GM18861 (cell line): ENCODE measurements around the gene RSU1.

Source experiments
- ATAC-seq: cut with Tn5 transposase; IDR thresholded peaks from one replicate; pipeline ENCODE4 v1.9.1; 2021; ENCODE audit not compliant: unreplicated experiment

RSU1 gene

DNA sequence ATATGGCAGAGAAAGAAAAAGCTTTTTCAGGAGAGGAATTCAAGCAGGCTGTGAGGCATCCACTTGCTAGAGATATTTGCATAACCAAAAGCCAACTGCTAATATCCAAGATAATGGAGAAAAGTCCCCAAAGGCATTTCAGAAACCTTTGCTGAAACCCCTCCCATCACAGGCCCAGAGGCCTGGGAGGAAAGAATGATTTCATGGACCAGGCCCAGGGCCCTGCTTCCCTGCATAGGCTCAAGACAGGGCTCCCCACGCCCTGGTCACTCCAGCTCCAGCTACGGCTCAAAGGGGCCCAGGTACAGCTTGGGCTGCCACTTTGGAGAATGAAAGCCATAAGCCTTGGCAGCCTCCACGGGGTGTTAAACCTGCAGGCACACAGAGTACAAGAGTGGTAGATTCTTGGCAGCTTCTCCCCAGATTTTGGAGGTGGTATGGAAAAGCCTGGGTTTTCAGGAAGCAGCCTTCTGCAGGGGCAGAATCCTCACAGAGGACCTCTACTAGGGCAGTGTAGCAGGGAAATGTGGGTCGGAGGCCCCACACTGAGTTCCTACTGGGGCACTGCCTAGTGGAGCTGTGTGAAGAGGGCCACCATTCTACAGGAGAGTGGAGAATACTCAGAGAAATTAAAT lies 5.6 kb upstream of the RSU1 start:
- no peak for ATAC-seq

- no peak for ATAC-seq
Observed at GRCh38 chr10:16822027-16822426, 4.8 kb upstream of the RSU1 start.

- ATAC-seq = no peak
Observed at GRCh38 chr10:16820421-16820820, 3.2 kb upstream of the RSU1 start.

DNA sequence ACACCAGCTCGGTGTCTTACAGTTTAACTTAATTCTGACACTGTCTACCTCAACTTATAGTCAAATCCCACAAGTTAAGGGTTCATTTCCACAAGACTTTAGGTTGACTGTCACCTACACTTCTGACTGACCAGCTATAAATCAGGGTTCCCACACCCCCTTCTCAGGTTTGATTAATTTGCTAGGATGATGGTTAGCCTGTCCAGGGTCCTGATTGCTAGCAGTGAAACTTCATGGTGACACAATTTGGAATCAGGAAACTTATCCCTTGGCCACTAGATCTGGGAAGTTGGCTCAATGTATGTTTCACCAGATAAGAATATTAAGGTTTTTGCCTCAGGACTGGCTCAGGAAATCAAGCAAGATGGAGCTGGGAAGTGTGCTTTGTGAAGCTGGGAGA lies 2.8 kb upstream of the RSU1 start:
- no peak for ATAC-seq

DNA sequence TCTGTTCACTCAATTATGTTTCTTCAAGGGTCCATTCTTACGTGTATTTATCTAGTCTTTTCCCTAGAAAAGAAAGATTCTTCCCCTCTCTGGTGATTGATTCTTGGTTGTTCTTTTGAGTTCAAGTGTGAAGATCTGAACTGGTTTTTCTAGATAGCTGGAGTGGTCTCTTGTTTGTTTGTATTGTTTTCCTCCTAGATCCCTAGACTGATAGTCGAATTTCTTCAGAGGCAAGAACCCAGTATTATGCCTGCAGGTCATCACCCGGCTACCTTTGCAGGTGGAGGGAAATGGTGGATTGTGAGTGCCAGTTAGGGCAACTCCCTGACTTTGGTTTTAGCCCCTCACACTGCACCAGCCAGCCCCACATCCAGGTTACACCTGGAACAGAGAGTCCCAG lies 2.2 kb upstream of the RSU1 start:
- no peak for ATAC-seq

- ATAC-seq = no peak
Observed at GRCh38 chr10:16819026-16819425, 1.8 kb upstream of the RSU1 start.

DNA sequence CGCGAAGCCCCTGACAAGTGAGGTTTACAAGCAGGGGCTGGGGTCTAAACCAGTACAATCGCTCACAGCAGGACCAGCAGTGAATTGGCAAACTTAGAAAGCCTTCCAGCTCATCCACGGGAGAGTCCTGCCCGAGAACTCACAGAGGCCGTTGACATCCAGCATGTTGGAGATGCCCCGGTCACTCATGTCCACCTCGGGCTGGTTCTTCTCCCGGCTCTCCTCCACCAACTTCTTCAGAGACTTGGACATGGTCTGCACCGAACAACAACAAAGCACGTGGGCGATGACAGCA lies 447 bp downstream of the RSU1 start:
- ATAC-seq = no peak

GRCh38 chr10:16816171-16816570 lies 1.1 kb downstream of the RSU1 start:
- ATAC-seq = no peak

DNA sequence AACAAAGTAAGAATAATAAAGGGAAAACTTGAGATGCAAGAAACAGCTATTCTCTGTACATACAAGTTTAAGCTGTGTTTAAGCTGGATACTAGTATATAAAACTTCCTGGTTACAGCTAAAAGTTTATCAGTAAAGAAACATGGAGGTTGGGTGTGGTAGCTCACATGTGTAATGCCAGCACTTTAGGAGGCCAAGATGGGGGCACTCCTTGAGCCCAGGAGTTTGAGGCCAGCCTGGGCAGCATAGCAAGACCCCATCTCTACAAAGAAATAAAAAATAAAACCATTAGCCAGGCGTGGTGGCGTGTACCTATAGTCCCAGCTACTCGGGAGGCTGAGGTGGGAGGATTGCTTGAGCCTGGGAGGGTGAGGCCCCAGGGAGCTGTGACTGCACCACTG lies 3.2 kb downstream of the RSU1 start:
- no peak for ATAC-seq

DNA sequence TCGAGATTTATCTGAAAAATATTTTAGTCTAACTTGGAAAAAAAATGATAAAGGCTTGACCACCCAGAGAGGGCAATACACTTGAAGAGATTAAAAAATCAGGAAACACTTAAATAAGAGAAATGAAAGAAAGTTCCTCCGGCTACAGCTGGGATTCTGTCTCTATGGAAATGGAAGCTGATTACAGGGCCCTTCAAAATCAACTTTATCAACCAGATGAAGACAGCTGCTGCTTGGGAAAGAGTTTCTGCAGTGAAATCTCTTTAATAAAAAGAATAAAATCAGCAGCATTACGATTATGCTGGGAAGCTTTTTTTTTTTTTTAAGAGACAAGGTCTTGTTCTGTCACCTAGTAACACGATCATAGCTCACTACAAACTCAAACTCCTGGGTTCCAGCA lies 4.5 kb downstream of the RSU1 start:
- ATAC-seq = no peak

GRCh38 chr10:16811765-16812164 lies 5.5 kb downstream of the RSU1 start:
- no peak for ATAC-seq

- no peak for ATAC-seq
Observed at GRCh38 chr10:16811292-16811691, 5.9 kb downstream of the RSU1 start.

GRCh38 chr10:16809074-16809718 lies 8.0 kb downstream of the RSU1 start:
- ATAC-seq = peak; percentile 77

DNA sequence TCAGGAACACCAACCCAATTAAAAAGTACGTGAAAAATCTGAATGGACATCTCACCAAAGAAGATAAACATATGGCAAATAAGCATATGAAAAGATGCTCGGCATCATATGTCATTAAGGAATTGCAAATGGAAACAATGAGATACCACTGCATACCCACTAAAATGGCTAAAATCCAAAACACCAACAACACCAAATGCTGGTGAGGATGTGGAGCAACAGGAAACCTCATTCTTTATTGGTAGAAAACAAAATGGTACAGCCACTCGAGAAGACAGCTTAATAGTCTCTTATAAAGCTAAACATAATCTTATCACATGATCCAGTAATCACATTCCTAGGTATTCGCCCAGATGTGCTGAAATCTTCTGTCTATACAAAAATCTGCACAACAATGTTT lies 13.1 kb downstream of the RSU1 start:
- no peak for ATAC-seq

DNA sequence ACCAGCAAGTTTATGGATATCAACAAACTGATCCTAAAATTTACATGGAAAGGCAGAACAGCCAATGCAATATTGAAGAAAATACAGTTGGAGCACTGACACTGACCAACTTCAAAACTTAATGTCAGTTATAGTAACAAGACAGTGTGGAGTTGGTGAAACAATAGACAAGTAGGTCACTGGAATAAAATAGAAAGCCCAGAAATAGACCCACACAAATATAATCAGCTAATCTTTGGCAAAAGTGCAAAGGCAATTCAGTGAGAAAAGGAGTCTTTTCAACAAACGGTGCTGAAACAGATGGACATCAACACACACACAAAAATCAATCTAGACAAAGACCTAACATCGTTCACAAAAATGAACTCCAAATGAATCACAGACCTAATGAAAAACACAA lies 13.8 kb downstream of the RSU1 start:
- no peak for ATAC-seq

DNA sequence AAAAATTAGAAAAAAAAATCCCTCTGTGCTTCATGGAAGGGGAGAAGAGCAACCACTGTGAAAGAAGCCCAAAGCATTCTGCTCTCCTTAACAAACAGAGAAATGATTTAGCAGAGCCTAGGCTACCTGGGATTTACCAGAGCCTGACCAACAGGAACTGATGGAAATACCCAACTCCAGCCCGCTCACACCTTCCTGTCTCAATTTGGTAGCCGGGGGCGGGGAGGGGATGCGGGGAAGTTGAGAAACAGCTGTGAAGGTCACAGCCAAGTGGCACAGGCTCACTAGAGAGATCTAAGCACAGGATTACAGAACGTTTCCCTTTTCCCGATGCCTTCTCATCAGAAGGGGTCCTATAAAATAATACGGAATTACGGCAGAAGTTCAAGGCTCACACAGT lies 17.6 kb downstream of the RSU1 start:
- peak; percentile 62 for ATAC-seq

DNA sequence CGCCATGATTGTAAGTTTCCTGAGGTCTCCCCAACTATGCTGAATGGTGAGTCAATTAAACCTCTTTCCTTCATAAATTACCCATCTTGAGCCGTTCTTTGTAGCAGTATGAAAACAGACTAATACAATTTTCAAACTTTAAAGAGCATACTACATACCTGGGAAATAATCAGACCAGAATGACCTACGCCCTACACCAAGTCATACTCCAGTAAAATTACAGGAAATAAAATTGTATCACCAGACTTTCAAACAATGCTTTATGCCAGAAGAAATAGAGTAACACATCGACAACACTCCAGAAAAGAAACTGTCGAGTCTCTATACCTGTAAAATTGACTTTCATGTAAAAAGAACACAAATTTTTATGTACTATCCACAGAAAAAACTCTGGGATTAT lies 18.7 kb downstream of the RSU1 start:
- ATAC-seq = no peak

DNA sequence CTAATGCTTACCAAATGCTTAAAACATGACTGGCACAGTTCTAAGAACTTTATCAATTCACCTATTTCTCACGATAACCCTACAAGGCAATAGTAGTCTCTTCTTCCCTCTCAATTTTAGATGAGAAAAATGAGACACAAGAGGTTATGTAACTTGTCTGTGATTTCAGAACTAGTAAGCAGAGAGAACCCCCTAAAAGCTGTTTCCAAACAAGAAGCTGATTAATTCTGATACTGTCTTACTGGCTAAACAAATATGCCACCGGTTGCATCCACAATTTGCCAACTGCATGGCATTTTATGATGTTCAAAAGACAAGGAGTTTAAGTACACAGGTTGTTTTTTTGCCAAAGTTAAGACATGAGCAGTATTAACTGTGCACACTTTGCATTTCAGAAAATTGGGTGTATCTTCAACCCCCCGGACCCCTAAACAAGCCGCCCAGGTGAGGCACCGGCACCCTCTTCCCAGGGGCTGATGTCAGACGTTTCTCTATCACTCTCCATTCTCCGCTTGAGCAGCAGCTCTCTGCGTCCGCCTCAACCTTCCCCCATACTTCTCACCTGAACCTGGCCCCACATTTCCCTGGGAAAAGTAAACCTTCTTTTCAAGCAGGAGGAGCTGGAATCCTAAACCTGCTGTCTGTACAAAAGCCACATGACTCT lies 21.7 kb downstream of the RSU1 start:
- ATAC-seq = no peak

DNA sequence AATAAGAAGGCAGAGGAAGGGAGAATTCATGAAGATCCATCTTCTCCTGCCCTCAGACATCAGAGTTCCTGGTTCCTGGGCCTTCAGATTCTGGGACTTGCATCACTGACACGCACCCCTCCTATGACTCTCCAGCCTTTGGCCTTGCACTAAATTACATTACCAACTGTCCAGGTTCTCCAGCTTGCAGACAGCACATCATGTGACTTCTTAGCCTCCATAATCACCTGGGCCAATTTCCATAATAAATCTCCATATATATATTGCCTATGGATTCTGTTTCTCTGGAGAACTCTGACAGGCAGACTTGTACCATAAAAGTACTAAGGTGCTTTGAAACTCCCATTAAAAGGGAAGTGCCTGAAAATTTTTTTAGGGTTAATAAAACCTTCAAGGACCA lies 23.2 kb downstream of the RSU1 start:
- ATAC-seq = no peak

DNA sequence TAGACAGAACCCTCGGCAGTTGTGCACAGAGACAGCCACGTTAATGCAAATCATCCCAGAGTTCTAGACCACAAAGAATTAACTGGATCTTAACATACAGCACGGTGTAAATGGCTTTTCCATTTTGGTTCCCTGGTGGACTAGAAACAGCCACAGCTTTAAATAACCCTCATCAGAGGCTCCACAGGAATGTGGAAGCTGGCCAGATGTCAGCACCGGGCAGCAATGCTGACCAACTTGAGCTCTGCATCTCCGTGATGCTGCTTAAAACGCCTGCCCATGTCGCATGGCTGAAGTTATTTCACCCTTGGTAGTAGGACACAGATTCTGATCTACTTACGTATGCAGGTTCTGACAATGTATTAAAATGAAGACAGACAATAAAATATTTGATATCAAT lies 24.5 kb downstream of the RSU1 start:
- ATAC-seq = no peak

GRCh38 chr10:16789765-16790164 lies 27.5 kb downstream of the RSU1 start:
- ATAC-seq = no peak

DNA sequence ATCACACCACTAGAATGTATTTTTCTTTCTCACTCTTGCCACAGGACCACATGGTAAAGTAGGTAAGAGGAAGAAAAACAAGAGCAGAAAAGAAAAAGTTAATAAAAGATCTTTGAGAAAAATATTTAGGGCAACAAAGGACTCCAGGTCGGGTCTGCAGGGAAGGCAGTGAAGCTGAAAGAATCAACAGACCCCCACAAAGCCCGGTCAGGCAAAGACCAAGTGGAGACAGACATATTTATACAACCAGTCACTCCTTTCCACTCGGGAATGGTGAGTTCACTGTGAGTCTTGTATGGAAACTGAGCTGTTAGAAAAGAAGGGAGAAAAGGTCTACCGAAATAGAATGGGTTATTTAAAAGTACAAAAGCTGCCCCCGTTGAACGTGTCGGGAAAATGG lies 28.0 kb downstream of the RSU1 start:
- no peak for ATAC-seq

- ATAC-seq = no peak
Observed at GRCh38 chr10:16788778-16789177, 28.4 kb downstream of the RSU1 start.
